Ovary (tissue), 3 donors: ENCODE results near the gene NCOA1.

Experiments
- EP300 ChIP-seq: sonication (generic); formaldehyde crosslinking; IDR thresholded peaks from one replicate; pipeline ENCODE4 v1.6.1; 2017; ENCODE audit warnings: antibody characterized with exemption
- POLR2A ChIP-seq: fragments of 450-650 bp; IDR thresholded peaks from one replicate; pipeline ENCODE4 v1.6.1; 2017; ENCODE audit warnings: antibody characterized with exemption, mild to moderate bottlenecking, moderate library complexity
- TF ChIP-seq, protein P1 (sequence below), 3 donors: fragments of 450-650 bp in 2 of 3; fragments of 200-600 bp in 1 of 3; IDR thresholded peaks; one replicate each; pipeline versions ENCODE4 v1.5.1 to v1.8.0; 2016 to 2022; ENCODE audit warnings: antibody characterized with exemption in 3 of 3, mild to moderate bottlenecking in 1 of 3
- donor health status: DM: no; HTN: no; CAD: no.

DNA sequence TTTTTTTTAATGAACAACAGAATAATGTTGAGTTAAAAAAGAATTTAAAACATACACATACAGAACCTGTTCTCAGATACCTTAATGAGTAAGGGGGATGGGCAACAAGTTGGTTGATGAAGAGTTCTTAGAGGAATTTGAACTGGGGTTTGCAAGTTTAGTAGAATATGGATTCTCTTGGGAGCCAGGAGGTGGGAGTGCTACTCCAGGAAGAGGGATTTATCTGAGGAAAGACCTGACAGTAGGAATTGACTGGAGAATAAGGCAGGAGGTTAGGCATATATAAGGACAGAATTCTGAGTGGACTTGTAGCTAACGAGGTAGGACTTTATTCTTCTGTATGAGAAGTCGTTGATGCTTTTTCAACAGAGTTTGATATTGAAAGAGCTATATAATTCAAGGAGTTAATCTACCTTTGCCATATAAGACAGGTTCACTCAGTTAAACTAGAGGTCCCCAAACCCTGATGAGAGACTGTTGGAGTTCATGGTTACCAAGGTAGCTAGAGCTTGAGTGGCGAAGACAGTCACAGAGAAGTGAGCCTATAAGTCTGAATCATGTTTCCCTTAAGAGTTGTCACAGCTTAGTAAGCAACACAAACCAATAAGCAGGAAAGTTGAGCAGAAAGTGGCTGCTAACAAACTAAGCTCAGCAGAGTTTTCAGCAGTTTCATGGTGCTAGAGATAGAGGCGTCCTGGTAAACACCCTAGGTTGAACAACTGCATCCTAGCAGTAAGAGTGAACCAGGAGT lies 88.2 kb downstream of the NCOA1 start:
- TF ChIP-seq, protein P1, sequence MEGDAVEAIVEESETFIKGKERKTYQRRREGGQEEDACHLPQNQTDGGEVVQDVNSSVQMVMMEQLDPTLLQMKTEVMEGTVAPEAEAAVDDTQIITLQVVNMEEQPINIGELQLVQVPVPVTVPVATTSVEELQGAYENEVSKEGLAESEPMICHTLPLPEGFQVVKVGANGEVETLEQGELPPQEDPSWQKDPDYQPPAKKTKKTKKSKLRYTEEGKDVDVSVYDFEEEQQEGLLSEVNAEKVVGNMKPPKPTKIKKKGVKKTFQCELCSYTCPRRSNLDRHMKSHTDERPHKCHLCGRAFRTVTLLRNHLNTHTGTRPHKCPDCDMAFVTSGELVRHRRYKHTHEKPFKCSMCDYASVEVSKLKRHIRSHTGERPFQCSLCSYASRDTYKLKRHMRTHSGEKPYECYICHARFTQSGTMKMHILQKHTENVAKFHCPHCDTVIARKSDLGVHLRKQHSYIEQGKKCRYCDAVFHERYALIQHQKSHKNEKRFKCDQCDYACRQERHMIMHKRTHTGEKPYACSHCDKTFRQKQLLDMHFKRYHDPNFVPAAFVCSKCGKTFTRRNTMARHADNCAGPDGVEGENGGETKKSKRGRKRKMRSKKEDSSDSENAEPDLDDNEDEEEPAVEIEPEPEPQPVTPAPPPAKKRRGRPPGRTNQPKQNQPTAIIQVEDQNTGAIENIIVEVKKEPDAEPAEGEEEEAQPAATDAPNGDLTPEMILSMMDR (IDR thresholded peaks at IDR 0.05), result no peak
- TF ChIP-seq POLR2A, result no peak
- TF ChIP-seq EP300, result no peak
